Measurements from ENCODE around the gene GNPDA2.
"Not testable (repeated sequence)": the region's sequence is repeated elsewhere in the genome, so short reads cannot be mapped to it uniquely, and the experiment has no call there.

The GNPDA2 gene

GRCh38 chr4:44756559-44756958 lies 30.2 kb upstream of the GNPDA2 start:
- TF ChIP-seq CTCF (IDR thresholded peaks at IDR 0.05; ENCODE audit: extremely low read depth, missing control alignments): no peak
- no peak for DNase-seq (ENCODE audit: low spot score)

- no peak for DNase-seq (ENCODE audit: low spot score)
- TF ChIP-seq CTCF (IDR thresholded peaks at IDR 0.05; ENCODE audit: extremely low read depth, missing control alignments): no peak
Measured at GRCh38 chr4:44740201-44740600, 13.8 kb upstream of the GNPDA2 start.

- DNase-seq (ENCODE audit: low spot score): no peak
- TF ChIP-seq CTCF (IDR thresholded peaks at IDR 0.05; ENCODE audit: extremely low read depth, missing control alignments): peak; percentile 43
Measured at GRCh38 chr4:44738615-44739014, 12.3 kb upstream of the GNPDA2 start.

GRCh38 chr4:44736900-44737299 lies 10.5 kb upstream of the GNPDA2 start:
- DNase-seq (ENCODE audit: low spot score): no peak
- TF ChIP-seq CTCF (IDR thresholded peaks at IDR 0.05; ENCODE audit: extremely low read depth, missing control alignments): no peak

GRCh38 chr4:44728694-44729093 lies 2.3 kb upstream of the GNPDA2 start:
- not testable (repeated sequence) for DNase-seq (ENCODE audit: low spot score)

GRCh38 chr4:44727471-44727870 lies 1.1 kb upstream of the GNPDA2 start:
- DNase-seq (ENCODE audit: low spot score): no peak
- no peak for TF ChIP-seq CTCF (IDR thresholded peaks at IDR 0.05; ENCODE audit: extremely low read depth, missing control alignments)

- no peak for TF ChIP-seq CTCF (IDR thresholded peaks at IDR 0.05; ENCODE audit: extremely low read depth, missing control alignments)
- no peak for DNase-seq (ENCODE audit: low spot score)
Measured at GRCh38 chr4:44725726-44726037, 674 bp downstream of the GNPDA2 start.

GRCh38 chr4:44725166-44725565 lies 1.2 kb downstream of the GNPDA2 start:
- DNase-seq (ENCODE audit: low spot score): no peak
- no peak for TF ChIP-seq CTCF (IDR thresholded peaks at IDR 0.05; ENCODE audit: extremely low read depth, missing control alignments)

Measured in GM20000 (cell line).